Measurements from ENCODE around the gene PLEKHG2. TPM values are rescaled to one million over a fixed set of nuclear protein-coding genes. Genes with fewer than 3 reads are reported as not detected.

Gene PLEKHG2
- total and polyA plus RNA-seq, 7 experiments from 2014 or later, result 2.6 to 205 (median 21.7) TPM

DNA sequence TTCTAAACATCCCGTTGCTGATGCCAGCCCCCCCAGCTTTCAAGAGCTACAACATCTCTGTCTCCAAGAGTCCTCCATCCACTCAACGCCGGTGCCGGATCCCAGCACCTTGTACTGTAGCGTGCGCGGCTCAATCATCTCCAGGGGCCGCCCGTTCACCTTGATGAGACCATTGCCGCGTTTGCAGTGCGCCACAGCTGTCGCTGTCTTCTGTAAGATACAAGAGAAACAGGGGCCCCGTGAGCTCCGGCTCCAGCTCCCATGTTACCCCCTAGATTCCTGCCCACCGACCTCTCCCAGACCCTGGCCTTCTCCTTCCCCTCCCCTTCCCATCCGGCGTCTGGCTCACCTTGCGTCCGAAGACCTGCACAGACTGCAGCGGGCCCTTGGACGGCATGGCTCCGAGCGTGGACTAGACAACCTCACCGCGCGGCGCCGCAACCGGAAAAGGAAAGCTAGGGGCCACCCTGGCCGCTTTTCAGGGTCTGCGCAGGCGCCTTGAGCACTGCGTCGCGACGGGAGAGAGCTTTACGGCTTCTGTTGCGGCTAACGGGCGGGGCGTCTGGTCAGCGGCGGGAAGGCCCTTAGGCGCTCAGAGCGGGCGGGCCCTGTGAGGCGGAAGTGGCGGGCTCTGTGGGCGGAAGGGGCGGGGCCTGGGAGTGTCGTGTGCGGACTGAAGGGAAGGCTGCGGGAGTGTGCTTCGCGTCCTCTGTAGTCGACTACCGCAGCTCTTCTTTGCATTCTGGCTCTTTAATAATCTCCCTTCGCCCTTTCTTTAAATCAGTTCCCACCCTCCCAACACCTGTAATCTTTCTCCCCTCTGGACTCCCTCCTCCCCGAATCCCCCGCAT lies 23.3 kb downstream of the PLEKHG2 start, which contains the start of gene RPS16:
RPS16 (minus strand) TSS at position 451 of the 851 bp plus-strand sequence; CDS start at position 397, 54 bp downstream.
- intact Hi-C loops (cut with micrococcal nuclease), result loop anchor here (1.0 to 10.0 kb wide), 11 partner anchors 10 to 1061 kb away; partner anchors contain the start of genes EID2B (in 2 of the 2), MED29 (in 2 of the 2), PAF1 (in 2 of the 2) and PLEKHG2 (in 2 of the 2)
- Histone ChIP-seq H3K36me3 (ENCODE audit: control insufficient read depth in 2 of 3, insufficient read depth in 3 of 3, low read length in 3 of 3) (peaks cover 0 to 33% (median 11%) of the 10 kb centered on the region in 3 experiments), H3K4me3 (ENCODE audit: low read length) (peak within 1 kb of the TSS; percentile 98), H3K27me3 (ENCODE audit: control insufficient read depth in 2 of 2, insufficient read depth in 2 of 2, low read length in 2 of 2) (no peaks in the 10 kb centered on the region), H3K4me1 (ENCODE audit: control insufficient read depth in 2 of 2, insufficient read depth in 2 of 2, low read length in 2 of 2) (peaks cover 27% of the 10 kb centered on the region in 2 donors), H3K27ac (ENCODE audit: low read depth, low read length) (peak within 1 kb of the TSS; percentile 97), H3K9me3 (ENCODE audit: control insufficient read depth in 2 of 3, low read length in 3 of 3) (no peaks in the 10 kb centered on the region)
- peak; percentile 98 for ATAC-seq
- Mint-ChIP-seq H3K27me3 (peaks cover 0 to 5% (median 0%) of the 10 kb centered on the region in 5 donors), H3K9me3 (peaks cover 0 to 9% (median 0%) of the 10 kb centered on the region in 11 donors), H3K4me1 (peaks cover 20 to 53% (median 40%) of the 10 kb centered on the region in 7 donors), H3K27ac (peak within 1 kb of the TSS; percentile 95 to 100 (median 99)), H3K36me3 (peaks cover 5 to 28% (median 20%) of the 10 kb centered on the region in 5 donors), H3K4me3 (peak within 1 kb of the TSS; percentile 92 to 100 (median 98))
- POLR2A ChIA-PET, result interaction anchor here (0.6 to 4.7 kb wide), 34 partner anchors 11 to 1828 kb away, joined by 3 to 115 read pairs (median 5); partner anchors contain the start of genes DYRK1B, EID2, EID2B and GMFG
- CTCF ChIA-PET, result interaction anchor here (0.5 to 1.9 kb wide), 10 partner anchors 15 to 678 kb away, joined by 3 to 9 read pairs (median 4); partner anchors contain the start of genes EID2, EID2B, PLEKHG2 and SAMD4B
- DNase-seq, result peak; percentile 93 to 100 (median 98)

DNA sequence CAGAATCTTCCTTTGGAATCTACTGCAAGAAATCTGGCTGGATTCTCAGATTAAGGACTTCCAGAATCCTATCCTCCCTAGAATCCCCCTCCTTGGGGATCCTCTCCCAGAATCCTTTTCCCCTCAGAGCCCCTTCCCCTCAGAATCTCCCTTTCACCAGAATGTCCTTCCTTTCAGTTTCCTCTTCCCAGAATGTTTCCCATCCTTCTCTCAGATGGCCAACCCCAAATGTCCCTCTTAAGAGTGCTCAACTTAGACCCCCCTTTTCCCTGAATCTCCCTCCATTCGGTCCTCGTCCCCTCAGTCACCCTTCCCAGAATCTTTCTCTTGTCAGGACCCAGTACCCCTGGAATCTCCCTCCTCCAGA lies 23.9 kb downstream of the PLEKHG2 start:
- Mint-ChIP-seq H3K36me3 (peaks cover 5 to 26% (median 20%) of the 10 kb centered on the region in 5 donors), H3K27ac (peak overlapping the region; percentile 95 to 100 (median 99)), H3K9me3 (peaks cover 0 to 9% (median 0%) of the 10 kb centered on the region in 11 donors), H3K27me3 (peaks cover 0 to 5% (median 0%) of the 10 kb centered on the region in 5 donors), H3K4me1 (peaks cover 20 to 47% (median 40%) of the 10 kb centered on the region in 7 donors), H3K4me3 (peak overlapping the region; percentile 92 to 100 (median 98))
- intact Hi-C loops (cut with micrococcal nuclease), result loop anchor here (1.0 to 10.0 kb wide), 11 partner anchors 9 to 1062 kb away; partner anchors contain the start of genes EID2B (in 2 of the 2), MED29 (in 2 of the 2), PAF1 (in 2 of the 2) and PLEKHG2 (in 2 of the 2)
- Histone ChIP-seq H3K9me3 (ENCODE audit: control insufficient read depth in 2 of 3, low read length in 3 of 3) (no peaks in the 10 kb centered on the region), H3K4me1 (ENCODE audit: control insufficient read depth in 2 of 2, insufficient read depth in 2 of 2, low read length in 2 of 2) (peaks cover 23 to 27% of the 10 kb centered on the region in 2 donors), H3K27ac (ENCODE audit: low read depth, low read length) (peak overlapping the region; percentile 97), H3K36me3 (ENCODE audit: control insufficient read depth in 2 of 3, insufficient read depth in 3 of 3, low read length in 3 of 3) (peaks cover 0 to 33% (median 11%) of the 10 kb centered on the region in 3 experiments), H3K27me3 (ENCODE audit: control insufficient read depth in 2 of 2, insufficient read depth in 2 of 2, low read length in 2 of 2) (no peaks in the 10 kb centered on the region), H3K4me3 (ENCODE audit: low read length) (peak overlapping the region; percentile 98)
- POLR2A ChIA-PET, result interaction anchor here (0.8 to 4.7 kb wide), 31 partner anchors 10 to 1324 kb away, joined by 3 to 115 read pairs (median 5); partner anchors contain the start of genes DYRK1B, EID2, EID2B and GMFG
- no peak for ATAC-seq
- CTCF ChIA-PET, result interaction anchor here (0.6 to 1.9 kb wide), 8 partner anchors 15 to 678 kb away, joined by 3 to 9 read pairs (median 4); partner anchors contain the start of genes EID2 and PLEKHG2
- DNase-seq, result no peak

DNA sequence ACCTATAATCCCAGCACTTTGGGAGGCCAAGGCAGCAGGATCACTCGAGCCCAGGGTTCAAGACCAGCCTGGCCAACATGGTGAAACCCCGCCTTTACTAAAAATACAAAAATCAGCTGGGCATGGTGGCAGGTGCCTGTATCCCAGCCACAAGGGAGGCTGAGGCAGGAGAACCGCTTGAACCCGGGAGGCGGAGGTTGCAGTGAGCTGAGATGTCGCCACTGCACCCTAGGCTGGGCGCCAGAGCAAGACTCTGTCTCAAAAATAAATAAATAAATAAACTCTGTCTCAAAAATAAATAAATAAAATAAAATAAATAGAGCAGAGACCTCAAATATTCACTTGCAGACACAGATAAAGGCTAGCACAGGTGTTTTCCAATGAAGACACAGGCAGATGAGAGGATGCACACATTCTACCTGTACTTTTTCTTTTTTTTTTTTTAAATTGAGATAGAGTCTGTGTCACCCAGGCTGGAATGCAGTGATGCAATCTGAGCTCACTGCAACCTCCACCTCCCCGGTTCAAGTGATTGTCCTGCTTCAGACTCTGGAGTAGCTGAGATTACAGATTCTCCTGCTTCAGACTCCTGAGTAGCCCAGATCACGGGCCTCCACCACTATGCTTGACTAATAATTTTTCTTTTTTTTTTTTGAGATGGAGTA lies 25.9 kb downstream of the PLEKHG2 start:
- H3K27ac Mint-ChIP-seq, result peak overlapping the region in 1 of 9 donors; percentile 33
- no peak for ATAC-seq
- H3K4me3 Mint-ChIP-seq, result no peak overlapping the region
- ChIA-PET POLR2A (interaction anchor here (0.6 to 1.2 kb wide), 4 partner anchors 12 to 234 kb away, joined by 3 to 4 read pairs (median 4); no protein-coding TSS in a partner anchor), CTCF (interaction anchor here (1.0 to 3.3 kb wide), 3 partner anchors 36 to 234 kb away, joined by 3 to 38 read pairs (median 5); no protein-coding TSS in a partner anchor)
- peaks cover 0 to 17% (median 7%) of the 10 kb centered on the region in 3 experiments for H3K36me3 ChIP-seq (ENCODE audit: control insufficient read depth in 2 of 3, insufficient read depth in 3 of 3, low read length in 3 of 3)
- no peaks in the 10 kb centered on the region for H3K27me3 ChIP-seq (ENCODE audit: control insufficient read depth in 2 of 2, insufficient read depth in 2 of 2, low read length in 2 of 2)
- no peak overlapping the region for H3K27ac ChIP-seq (ENCODE audit: low read depth, low read length)
- H3K4me1 ChIP-seq (ENCODE audit: control insufficient read depth in 2 of 2, insufficient read depth in 2 of 2, low read length in 2 of 2), result peaks cover 22 to 25% of the 10 kb centered on the region in 2 donors
- H3K4me1 Mint-ChIP-seq, result peaks cover 20 to 39% (median 36%) of the 10 kb centered on the region in 7 donors
- peaks cover 5 to 17% (median 10%) of the 10 kb centered on the region in 5 donors for H3K36me3 Mint-ChIP-seq
- intact Hi-C loops (cut with micrococcal nuclease), result loop anchor here (5.0 to 10.0 kb wide), 2 partner anchors 404 to 1006 kb away; partner anchors contain the start of gene SERTAD3 (in 1 of the 2)
- H3K27me3 Mint-ChIP-seq, result peaks cover 0 to 5% (median 0%) of the 10 kb centered on the region in 5 donors
- DNase-seq, result no peak
- no peak overlapping the region for H3K4me3 ChIP-seq (ENCODE audit: low read length)
- no peaks in the 10 kb centered on the region for H3K9me3 ChIP-seq (ENCODE audit: control insufficient read depth in 2 of 3, low read length in 3 of 3)
- peaks cover 0 to 9% (median 0%) of the 10 kb centered on the region in 11 donors for H3K9me3 Mint-ChIP-seq

DNA sequence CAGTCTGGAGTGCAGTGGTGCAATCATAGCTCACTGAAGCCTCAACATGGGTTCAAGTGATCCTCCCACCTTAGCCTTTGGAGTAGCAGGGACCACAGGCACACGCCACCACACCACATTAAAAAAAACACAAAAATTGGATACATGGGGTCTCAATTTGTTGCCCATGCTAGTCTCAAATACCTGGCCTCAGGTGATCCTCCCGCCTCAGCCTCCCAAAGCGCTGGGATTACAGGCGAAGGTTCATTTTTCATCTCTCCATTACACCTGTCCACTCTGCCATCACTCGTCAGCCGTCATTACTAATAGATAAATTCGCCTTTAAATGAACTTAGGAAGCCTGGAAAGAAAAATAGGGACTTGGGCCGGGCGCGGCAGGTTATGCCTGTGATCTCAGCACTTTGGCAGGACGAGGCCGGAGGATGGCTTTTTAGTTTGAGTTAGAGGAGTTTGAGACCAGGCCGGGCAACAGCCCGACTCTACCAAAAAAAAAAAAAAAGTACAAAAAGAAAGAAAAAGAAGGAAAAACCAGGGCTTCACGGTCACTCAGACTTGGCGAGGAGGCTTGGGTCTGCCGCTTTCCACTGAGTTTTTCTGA lies 32.2 kb downstream of the PLEKHG2 start:
- Mint-ChIP-seq H3K27me3 (no peaks in the 10 kb centered on the region), H3K9me3 (peaks cover 0 to 3% (median 0%) of the 10 kb centered on the region in 11 donors), H3K4me1 (peaks cover 31 to 55% (median 46%) of the 10 kb centered on the region in 7 donors), H3K27ac (peak overlapping the region; percentile 95 to 100 (median 99)), H3K36me3 (peaks cover 6 to 17% (median 11%) of the 10 kb centered on the region in 5 donors), H3K4me3 (peak overlapping the region; percentile 91 to 100 (median 97))
- peak overlapping the region; percentile 98 for H3K27ac ChIP-seq (ENCODE audit: low read depth, low read length)
- DNase-seq (peak in 2 of 9 donors; percentile 15 to 16), ATAC-seq (no peak)
- H3K27me3 ChIP-seq (ENCODE audit: control insufficient read depth in 2 of 2, insufficient read depth in 2 of 2, low read length in 2 of 2), result no peaks in the 10 kb centered on the region
- ChIA-PET POLR2A (interaction anchor here (0.8 to 5.4 kb wide), 32 partner anchors 9 to 1070 kb away, joined by 3 to 115 read pairs (median 5); partner anchors contain the start of genes DYRK1B, EID2, EID2B and GMFG), CTCF (interaction anchor here (0.6 to 2.2 kb wide), 3 partner anchors 55 to 228 kb away, joined by 3 to 8 read pairs (median 4); no protein-coding TSS in a partner anchor)
- peak overlapping the region; percentile 77 for H3K4me3 ChIP-seq (ENCODE audit: low read length)
- peaks cover 35 to 44% of the 10 kb centered on the region in 2 donors for H3K4me1 ChIP-seq (ENCODE audit: control insufficient read depth in 2 of 2, insufficient read depth in 2 of 2, low read length in 2 of 2)
- no peaks in the 10 kb centered on the region for H3K9me3 ChIP-seq (ENCODE audit: control insufficient read depth in 2 of 3, low read length in 3 of 3)
- H3K36me3 ChIP-seq (ENCODE audit: control insufficient read depth in 2 of 3, insufficient read depth in 3 of 3, low read length in 3 of 3), result peaks cover 0 to 4% (median 0%) of the 10 kb centered on the region in 3 experiments
- intact Hi-C loops (cut with micrococcal nuclease), result loop anchor here (1.0 to 10.0 kb wide), 11 partner anchors 8 to 1270 kb away; partner anchors contain the start of genes MED29 (in 2 of the 2), PAF1 (in 2 of the 2), PLEKHG2 (in 2 of the 2) and TIMM50 (in 2 of the 2)

Measured in naive thymus-derived CD4-positive, alpha-beta T cell (primary cell).